B cell (primary cell): ENCODE results near the gene MRPL1.

Experiments used
- EZH2 ChIP-seq: IDR thresholded peaks from 2 replicates; pipeline ENCODE4 v1.6.1; 2012; ENCODE audit warnings: borderline replicate concordance, low read depth, mild to moderate bottlenecking, moderate library complexity, low read length; ENCODE audit not compliant: insufficient read depth, poor library complexity, severe bottlenecking
- TF ChIP-seq, protein P1 (sequence below): fragments of 200-600 bp; IDR thresholded peaks from one replicate; pipeline ENCODE4 v1.8.0; 2022; ENCODE audit warnings: antibody characterized with exemption, mild to moderate bottlenecking

DNA sequence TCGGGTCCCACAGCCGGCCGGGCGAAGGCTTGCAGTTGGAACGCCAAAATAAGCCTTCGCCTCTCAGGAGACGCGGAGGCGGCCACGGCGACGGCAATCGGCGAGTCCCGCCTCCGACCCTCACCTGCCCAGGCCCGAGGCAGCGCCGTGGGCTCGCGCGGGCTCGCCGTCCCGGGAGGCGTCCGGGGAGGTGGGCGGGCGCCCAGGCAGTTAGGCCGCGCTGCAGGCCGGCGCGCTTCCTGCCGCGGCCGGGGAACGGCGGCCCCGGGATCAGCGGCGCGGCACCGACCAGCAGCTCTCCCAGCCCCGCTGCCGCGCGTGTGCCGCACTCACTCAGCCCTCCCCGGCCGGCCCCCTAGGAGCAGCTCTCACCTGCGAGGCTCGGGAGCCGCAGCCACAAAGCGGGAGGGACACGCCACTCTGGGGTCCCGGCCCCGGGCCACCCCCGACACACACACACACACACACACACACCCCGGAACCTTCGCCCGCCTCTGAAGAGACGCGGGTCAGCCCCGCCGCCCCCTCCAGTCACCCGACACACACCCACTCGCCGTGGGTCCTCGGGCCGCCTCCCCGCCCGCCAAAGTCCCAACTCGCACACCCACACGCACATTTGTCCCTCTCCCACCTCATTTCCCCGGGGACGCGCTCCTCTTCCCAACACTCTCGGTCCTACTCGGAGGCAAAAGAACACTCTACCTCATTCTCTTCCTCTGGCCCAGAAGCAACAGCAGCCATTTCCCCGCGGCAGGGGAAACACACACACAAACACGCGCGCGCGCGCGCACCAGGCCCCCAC lies 43.8 kb upstream of the MRPL1 start, which contains the start of gene CNOT6L:
- TF ChIP-seq, protein P1, sequence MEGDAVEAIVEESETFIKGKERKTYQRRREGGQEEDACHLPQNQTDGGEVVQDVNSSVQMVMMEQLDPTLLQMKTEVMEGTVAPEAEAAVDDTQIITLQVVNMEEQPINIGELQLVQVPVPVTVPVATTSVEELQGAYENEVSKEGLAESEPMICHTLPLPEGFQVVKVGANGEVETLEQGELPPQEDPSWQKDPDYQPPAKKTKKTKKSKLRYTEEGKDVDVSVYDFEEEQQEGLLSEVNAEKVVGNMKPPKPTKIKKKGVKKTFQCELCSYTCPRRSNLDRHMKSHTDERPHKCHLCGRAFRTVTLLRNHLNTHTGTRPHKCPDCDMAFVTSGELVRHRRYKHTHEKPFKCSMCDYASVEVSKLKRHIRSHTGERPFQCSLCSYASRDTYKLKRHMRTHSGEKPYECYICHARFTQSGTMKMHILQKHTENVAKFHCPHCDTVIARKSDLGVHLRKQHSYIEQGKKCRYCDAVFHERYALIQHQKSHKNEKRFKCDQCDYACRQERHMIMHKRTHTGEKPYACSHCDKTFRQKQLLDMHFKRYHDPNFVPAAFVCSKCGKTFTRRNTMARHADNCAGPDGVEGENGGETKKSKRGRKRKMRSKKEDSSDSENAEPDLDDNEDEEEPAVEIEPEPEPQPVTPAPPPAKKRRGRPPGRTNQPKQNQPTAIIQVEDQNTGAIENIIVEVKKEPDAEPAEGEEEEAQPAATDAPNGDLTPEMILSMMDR: peak; percentile 23
- TF ChIP-seq EZH2: no peak
